ENCODE data around the gene COP1. TPM values are rescaled to one million over a fixed set of nuclear protein-coding genes. Genes with fewer than 3 reads are reported as not detected.

COP1 gene
- total RNA-seq, 4 donors from 2014 or later = 37.7 to 51.4 (median 44.8) TPM

DNA sequence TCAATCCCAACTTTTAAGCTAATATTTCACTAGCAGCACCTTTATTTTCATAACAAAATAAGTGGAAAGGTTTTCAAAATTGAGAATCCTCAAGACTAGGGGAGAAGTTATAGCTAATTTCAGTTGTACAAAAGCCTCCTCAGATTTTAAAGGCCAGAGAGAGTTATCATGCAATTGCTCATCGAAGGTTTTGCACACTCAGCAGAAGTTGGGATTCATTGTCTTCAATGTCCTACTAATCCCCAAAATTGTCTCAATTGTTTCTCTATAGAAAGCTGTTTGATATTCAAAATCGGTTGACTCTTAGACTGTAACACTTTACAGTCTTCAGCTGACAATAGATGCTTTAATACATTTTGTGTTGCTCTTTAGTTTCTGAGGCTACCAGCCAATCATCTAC lies 293.0 kb downstream of the COP1 start:
- Histone ChIP-seq H3K4me3 (no peak overlapping the region), H3K36me3 (no peaks in the 10 kb centered on the region), H3K4me1 (no peaks in the 10 kb centered on the region), H3K27me3 (no peaks in the 10 kb centered on the region), H3K9me3 (peaks cover 0 to 43% (median 2%) of the 10 kb centered on the region in 3 donors), H3K27ac (no peak overlapping the region)
- TF ChIP-seq POLR2AphosphoS5 (IDR thresholded peaks at IDR 0.05) (no peak), EP300 (IDR thresholded peaks at IDR 0.05) (no peak), POLR2A (IDR thresholded peaks at IDR 0.05) (no peak)
- TF ChIP-seq, protein P1, sequence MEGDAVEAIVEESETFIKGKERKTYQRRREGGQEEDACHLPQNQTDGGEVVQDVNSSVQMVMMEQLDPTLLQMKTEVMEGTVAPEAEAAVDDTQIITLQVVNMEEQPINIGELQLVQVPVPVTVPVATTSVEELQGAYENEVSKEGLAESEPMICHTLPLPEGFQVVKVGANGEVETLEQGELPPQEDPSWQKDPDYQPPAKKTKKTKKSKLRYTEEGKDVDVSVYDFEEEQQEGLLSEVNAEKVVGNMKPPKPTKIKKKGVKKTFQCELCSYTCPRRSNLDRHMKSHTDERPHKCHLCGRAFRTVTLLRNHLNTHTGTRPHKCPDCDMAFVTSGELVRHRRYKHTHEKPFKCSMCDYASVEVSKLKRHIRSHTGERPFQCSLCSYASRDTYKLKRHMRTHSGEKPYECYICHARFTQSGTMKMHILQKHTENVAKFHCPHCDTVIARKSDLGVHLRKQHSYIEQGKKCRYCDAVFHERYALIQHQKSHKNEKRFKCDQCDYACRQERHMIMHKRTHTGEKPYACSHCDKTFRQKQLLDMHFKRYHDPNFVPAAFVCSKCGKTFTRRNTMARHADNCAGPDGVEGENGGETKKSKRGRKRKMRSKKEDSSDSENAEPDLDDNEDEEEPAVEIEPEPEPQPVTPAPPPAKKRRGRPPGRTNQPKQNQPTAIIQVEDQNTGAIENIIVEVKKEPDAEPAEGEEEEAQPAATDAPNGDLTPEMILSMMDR (IDR thresholded peaks at IDR 0.05) = no peak
- no peak for ATAC-seq
- 77 to 97% methylated on average over 2 of the region's 2 CpGs for WGBS, 2 donors (ENCODE audit: low coverage in 1 of 2)

DNA sequence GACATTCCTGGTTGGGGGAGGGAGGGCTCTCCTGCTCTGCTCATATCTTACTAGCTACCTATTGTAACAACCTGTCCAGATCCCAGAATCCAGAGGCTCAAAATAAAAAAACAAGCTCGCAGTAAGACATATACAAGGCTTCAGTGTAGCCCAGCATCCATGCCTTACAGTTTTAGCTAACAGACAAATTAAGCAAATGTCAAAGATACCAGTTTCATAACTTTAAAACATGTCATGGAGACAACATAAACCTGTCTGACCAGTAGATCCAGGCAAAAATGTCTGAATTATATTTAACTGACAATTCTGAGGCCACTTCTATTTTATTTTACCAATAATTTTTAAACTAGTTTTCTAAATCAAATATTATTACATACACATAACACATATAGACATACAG lies 295.9 kb downstream of the COP1 start:
- TF ChIP-seq EP300 (IDR thresholded peaks at IDR 0.05) = no peak
- no peak for TF ChIP-seq POLR2A (IDR thresholded peaks at IDR 0.05)
- TF ChIP-seq, protein P1 (IDR thresholded peaks at IDR 0.05) = no peak
- no peak for TF ChIP-seq POLR2AphosphoS5 (IDR thresholded peaks at IDR 0.05)
- no peaks in the 10 kb centered on the region for H3K27me3 ChIP-seq
- no peak for ATAC-seq
- WGBS, 2 donors (ENCODE audit: low coverage in 1 of 2) = 100% methylated on average over 1 of the region's 1 CpG; no CpG with 5 or more reads in 1 of the 2 donors
- H3K36me3 ChIP-seq = no peaks in the 10 kb centered on the region
- no peak overlapping the region for H3K4me3 ChIP-seq
- H3K9me3 ChIP-seq = peaks cover 0 to 43% (median 2%) of the 10 kb centered on the region in 3 donors
- no peaks in the 10 kb centered on the region for H3K4me1 ChIP-seq
- H3K27ac ChIP-seq = no peak overlapping the region

DNA sequence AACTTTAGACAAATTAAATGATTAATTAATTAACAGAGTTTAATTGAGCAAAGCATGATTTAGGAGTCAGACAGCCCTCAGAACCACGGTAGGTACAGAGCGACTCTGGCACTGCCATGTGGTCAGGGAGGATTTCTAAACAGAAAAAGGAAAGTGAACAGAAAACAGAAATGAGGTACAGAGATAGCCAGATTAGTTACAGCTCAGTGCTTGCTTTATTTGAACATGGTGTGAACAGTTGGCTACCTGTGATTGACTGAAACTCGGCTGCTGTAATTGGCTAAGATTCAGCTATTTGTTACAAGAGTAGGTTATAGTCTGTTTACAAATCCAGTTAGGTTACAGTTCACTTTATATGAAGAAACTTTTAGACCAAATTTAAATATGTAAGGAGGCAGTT lies 300.7 kb downstream of the COP1 start:
- TF ChIP-seq, protein P1 (IDR thresholded peaks at IDR 0.05) = no peak
- TF ChIP-seq EP300 (IDR thresholded peaks at IDR 0.05) (no peak), POLR2A (IDR thresholded peaks at IDR 0.05) (no peak), POLR2AphosphoS5 (IDR thresholded peaks at IDR 0.05) (no peak)
- H3K9me3 ChIP-seq = peaks cover 0 to 16% (median 2%) of the 10 kb centered on the region in 3 donors
- no peaks in the 10 kb centered on the region for H3K36me3 ChIP-seq
- H3K4me1 ChIP-seq = no peaks in the 10 kb centered on the region
- no peak overlapping the region for H3K4me3 ChIP-seq
- ATAC-seq = no peak
- no peaks in the 10 kb centered on the region for H3K27me3 ChIP-seq
- no peak overlapping the region for H3K27ac ChIP-seq
- 70 to 80% methylated on average over 3 of the region's 3 CpGs for WGBS, 2 donors (ENCODE audit: low coverage in 1 of 2)

DNA sequence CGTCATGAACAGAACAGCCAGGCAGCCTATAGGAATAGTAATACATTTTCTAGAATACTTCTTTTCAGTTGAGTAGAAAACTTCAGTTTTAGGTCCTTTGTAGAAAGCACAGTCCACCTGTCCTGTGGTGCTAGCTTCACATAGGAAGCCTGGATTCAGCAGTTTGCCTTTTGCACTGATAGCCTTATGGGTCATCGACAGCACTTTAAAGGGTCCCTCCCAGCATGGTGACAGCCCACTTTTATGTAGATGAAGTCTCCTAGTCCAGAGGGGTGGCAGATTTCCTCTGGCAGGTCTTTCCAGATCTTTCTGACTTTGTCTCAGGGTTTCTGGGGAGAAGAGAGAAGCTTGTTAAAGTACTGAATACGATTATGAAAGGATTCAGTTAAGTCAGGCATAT lies 302.3 kb downstream of the COP1 start:
- Histone ChIP-seq H3K9me3 (peaks cover 0 to under 1% (median 0%) of the 10 kb centered on the region in 3 donors), H3K27ac (no peak overlapping the region), H3K4me1 (no peaks in the 10 kb centered on the region), H3K27me3 (no peaks in the 10 kb centered on the region), H3K36me3 (no peaks in the 10 kb centered on the region), H3K4me3 (no peak overlapping the region)
- WGBS, 2 donors (ENCODE audit: low coverage in 1 of 2) = 79 to 93% methylated on average over 3 of the region's 3 CpGs
- TF ChIP-seq, protein P1 (IDR thresholded peaks at IDR 0.05) = no peak
- TF ChIP-seq POLR2A (IDR thresholded peaks at IDR 0.05) (no peak), POLR2AphosphoS5 (IDR thresholded peaks at IDR 0.05) (no peak), EP300 (IDR thresholded peaks at IDR 0.05) (no peak)
- no peak for ATAC-seq

DNA sequence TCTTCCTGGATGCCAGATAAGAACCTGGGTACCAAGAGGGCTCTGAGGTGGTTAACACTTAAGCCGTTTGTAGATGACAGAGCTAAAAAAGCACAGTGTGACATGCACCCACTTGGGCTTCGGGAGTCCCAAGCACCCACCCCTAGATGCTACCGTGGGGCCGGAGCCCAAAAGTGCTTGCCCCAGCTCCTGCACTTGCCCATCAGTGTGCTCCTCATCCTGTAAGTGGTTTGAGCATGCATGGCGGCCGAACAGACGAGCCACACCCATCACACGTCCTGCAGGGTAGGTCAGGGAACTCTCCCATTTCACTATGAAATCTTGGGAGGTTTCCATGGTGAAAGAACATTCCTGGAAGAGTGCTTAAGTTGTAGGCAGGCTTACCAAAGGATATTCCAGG lies 304.8 kb downstream of the COP1 start:
- 80% methylated on average over 1 of the region's 8 CpGs; no CpG with 5 or more reads in 1 of the 2 donors for WGBS, 2 donors (ENCODE audit: low coverage in 1 of 2)
- no peaks in the 10 kb centered on the region for H3K9me3 ChIP-seq
- no peak overlapping the region for H3K27ac ChIP-seq
- ATAC-seq = no peak
- H3K36me3 ChIP-seq = no peaks in the 10 kb centered on the region
- TF ChIP-seq, protein P1 (IDR thresholded peaks at IDR 0.05) = no peak
- no peak for TF ChIP-seq POLR2A (IDR thresholded peaks at IDR 0.05)
- no peak overlapping the region for H3K4me3 ChIP-seq
- H3K4me1 ChIP-seq = no peaks in the 10 kb centered on the region
- H3K27me3 ChIP-seq = no peaks in the 10 kb centered on the region
